ENCODE measurements around the gene TMBIM1.

TMBIM1 gene

DNA sequence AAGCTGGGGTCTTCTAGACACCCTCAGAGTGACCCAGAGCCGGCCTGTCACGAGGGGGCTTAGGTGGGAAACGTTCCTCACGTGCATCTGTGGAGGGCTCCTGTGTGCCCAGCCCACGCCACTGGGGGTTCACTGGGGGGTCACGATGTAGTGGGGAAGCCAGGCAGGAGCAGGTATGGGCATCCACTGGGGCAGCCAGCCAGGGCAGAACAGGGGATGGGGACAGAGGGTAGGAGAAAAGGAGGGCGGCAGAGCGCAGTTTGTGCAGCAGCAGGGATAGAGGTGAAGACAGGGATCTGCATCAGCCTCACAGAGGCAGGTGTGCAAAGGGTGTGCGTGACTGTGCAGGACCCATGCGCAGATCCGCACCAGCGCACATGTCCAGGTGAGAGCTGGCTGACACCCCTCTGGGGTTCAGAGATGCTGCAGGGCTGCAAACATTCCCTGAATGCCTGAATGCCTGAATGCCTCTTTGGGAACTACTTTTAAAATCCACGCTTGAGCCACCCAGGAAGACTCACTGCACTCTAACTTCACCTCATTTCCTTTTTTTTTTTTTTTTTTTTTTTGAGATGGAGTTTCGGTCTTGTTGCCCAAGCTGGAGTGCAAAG lies 11.9 kb downstream of the TMBIM1 start:
- DNase-seq, result no peak
- no peak overlapping the region for H3K14ac ChIP-seq (ENCODE audit: low read length in 2 of 2)
- H3K18ac ChIP-seq (ENCODE audit: low read depth in 1 of 2, low read length in 2 of 2), result no peak overlapping the region
- 95% methylated on average over 13 of the region's 14 CpGs for WGBS
- H3K9ac ChIP-seq (ENCODE audit: low read length), result no peak overlapping the region
- no peak overlapping the region for H2BK5ac ChIP-seq (ENCODE audit: low read depth, low read length, poor library complexity, severe bottlenecking)
- H3K4ac ChIP-seq (ENCODE audit: low read depth in 1 of 2, low read length in 2 of 2), result no peak overlapping the region
- H3K4me3 ChIP-seq (ENCODE audit: insufficient read depth in 1 of 2, low read depth in 1 of 2, low read length in 2 of 2), result no peak overlapping the region
- no peak overlapping the region for H2AFZ ChIP-seq (ENCODE audit: low read depth, low read length)
- no peaks in the 10 kb centered on the region for H3K27me3 ChIP-seq (ENCODE audit: control insufficient read depth in 1 of 2, insufficient read depth in 1 of 2, low read length in 2 of 2)
- H3K9me3 ChIP-seq (ENCODE audit: control insufficient read depth, low read length), result no peaks in the 10 kb centered on the region
- H2BK120ac ChIP-seq (ENCODE audit: low read depth, low read length), result no peak overlapping the region
- peaks cover 34% of the 10 kb centered on the region for H3K4me1 ChIP-seq (ENCODE audit: control insufficient read depth, insufficient read depth, low read depth, low read length)
- H4K91ac ChIP-seq (ENCODE audit: low read length), result no peak overlapping the region
- peaks cover 54% of the 10 kb centered on the region for H3K79me1 ChIP-seq (replicated peaks; ENCODE audit: low read length, poor library complexity, severe bottlenecking)
- no peak overlapping the region for H3K4me2 ChIP-seq (ENCODE audit: low read length, poor library complexity, severe bottlenecking)
- H4K8ac ChIP-seq (ENCODE audit: low read length), result no peak overlapping the region
- no peak overlapping the region for H2BK12ac ChIP-seq (ENCODE audit: low read length in 2 of 2)
- H2AK5ac ChIP-seq (ENCODE audit: low read length, severe bottlenecking), result no peak overlapping the region
- H3K27ac ChIP-seq (ENCODE audit: low read length, poor library complexity, severe bottlenecking), result no peak overlapping the region
- no peak overlapping the region for H3K23ac ChIP-seq (ENCODE audit: low read length in 2 of 2)
- H3K36me3 ChIP-seq (ENCODE audit: control insufficient read depth in 1 of 2, insufficient read depth in 2 of 2, low read depth in 1 of 2, low read length in 2 of 2), result peaks cover 63 to 73% of the 10 kb centered on the region in 2 experiments
- H2BK15ac ChIP-seq (ENCODE audit: low read depth, poor library complexity, severe bottlenecking), result no peak overlapping the region

DNA sequence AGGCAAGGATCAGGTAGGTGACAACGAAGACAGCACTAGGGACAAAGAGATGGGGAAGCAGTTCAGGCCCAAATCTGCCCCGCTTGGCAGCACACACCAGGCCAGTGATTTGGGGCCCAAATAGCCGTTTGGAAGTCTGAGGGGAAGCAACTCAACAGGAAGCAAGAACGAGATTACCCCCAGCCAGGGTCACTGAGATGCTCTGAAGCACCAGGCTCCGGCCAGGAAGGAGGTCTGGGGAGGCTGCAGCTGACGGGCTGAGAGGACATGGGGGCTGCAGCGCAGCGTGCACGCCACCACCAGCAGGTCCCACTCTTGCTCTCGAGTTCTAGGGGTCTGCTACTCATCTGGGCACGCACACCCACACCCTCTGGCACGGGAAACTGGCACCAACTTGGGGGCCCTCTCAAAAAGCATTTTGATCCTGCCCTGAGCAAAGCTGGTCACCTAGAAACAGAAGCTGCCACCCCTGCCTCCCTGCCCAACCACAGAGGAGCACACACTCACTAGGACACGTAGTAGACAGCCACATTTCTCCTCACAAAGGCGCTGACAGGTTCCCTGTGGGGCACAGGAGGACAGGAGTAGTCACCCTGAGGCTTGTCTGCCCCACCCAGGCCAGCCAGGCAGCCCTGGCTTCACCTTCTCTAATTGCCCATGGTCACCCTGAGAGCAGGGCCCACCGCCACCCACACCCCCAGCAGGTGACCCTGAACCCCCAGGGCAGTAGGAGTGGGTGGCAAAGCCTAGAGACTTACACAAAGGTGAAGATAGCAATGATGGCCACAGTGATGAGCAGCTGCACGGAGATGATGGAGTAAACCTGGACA lies 13.6 kb downstream of the TMBIM1 start:
- H3K4me3 ChIP-seq (ENCODE audit: insufficient read depth in 1 of 2, low read depth in 1 of 2, low read length in 2 of 2), result no peak overlapping the region
- no peak overlapping the region for H3K18ac ChIP-seq (ENCODE audit: low read depth in 1 of 2, low read length in 2 of 2)
- H2BK12ac ChIP-seq (ENCODE audit: low read length in 2 of 2), result no peak overlapping the region
- no peak overlapping the region for H2BK120ac ChIP-seq (ENCODE audit: low read depth, low read length)
- no peak overlapping the region for H3K14ac ChIP-seq (ENCODE audit: low read length in 2 of 2)
- H4K8ac ChIP-seq (ENCODE audit: low read length), result no peak overlapping the region
- no peak overlapping the region for H2AFZ ChIP-seq (ENCODE audit: low read depth, low read length)
- H2BK15ac ChIP-seq (ENCODE audit: low read depth, poor library complexity, severe bottlenecking), result no peak overlapping the region
- no peaks in the 10 kb centered on the region for H3K9me3 ChIP-seq (ENCODE audit: control insufficient read depth, low read length)
- H3K4me2 ChIP-seq (ENCODE audit: low read length, poor library complexity, severe bottlenecking), result no peak overlapping the region
- no peak overlapping the region for H2BK5ac ChIP-seq (ENCODE audit: low read depth, low read length, poor library complexity, severe bottlenecking)
- no peak overlapping the region for H3K23ac ChIP-seq (ENCODE audit: low read length in 2 of 2)
- H4K91ac ChIP-seq (ENCODE audit: low read length), result no peak overlapping the region
- DNase-seq, result no peak
- peaks cover 59% of the 10 kb centered on the region for H3K79me1 ChIP-seq (replicated peaks; ENCODE audit: low read length, poor library complexity, severe bottlenecking)
- 93% methylated on average over 16 of the region's 16 CpGs for WGBS
- no peak overlapping the region for H3K27ac ChIP-seq (ENCODE audit: low read length, poor library complexity, severe bottlenecking)
- H2AK5ac ChIP-seq (ENCODE audit: low read length, severe bottlenecking), result no peak overlapping the region
- H3K27me3 ChIP-seq (ENCODE audit: control insufficient read depth in 1 of 2, insufficient read depth in 1 of 2, low read length in 2 of 2), result no peaks in the 10 kb centered on the region
- peaks cover 79 to 86% of the 10 kb centered on the region in 2 experiments for H3K36me3 ChIP-seq (ENCODE audit: control insufficient read depth in 1 of 2, insufficient read depth in 2 of 2, low read depth in 1 of 2, low read length in 2 of 2)
- peaks cover 25% of the 10 kb centered on the region for H3K4me1 ChIP-seq (ENCODE audit: control insufficient read depth, insufficient read depth, low read depth, low read length)
- H3K9ac ChIP-seq (ENCODE audit: low read length), result no peak overlapping the region
- no peak overlapping the region for H3K4ac ChIP-seq (ENCODE audit: low read depth in 1 of 2, low read length in 2 of 2)

DNA sequence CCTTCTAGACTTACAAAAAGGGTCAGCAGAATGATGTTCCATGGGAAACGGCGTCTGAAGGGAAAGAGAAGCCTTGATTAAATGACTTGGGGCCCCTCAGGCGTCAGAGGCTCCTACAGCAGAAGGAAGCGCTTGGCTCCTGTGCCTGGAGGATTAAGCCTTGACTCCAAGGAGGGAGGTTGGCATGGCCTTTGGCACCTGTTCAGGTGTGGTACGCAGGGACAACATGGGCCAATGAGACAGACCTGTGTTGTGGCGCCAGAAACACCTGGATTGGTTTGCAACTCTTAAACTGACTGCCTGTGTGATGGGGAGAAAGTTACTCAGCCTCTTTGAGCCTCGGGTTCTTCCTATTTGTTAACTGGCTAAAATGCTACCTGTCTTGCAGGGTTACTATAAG lies 14.4 kb downstream of the TMBIM1 start:
- Histone ChIP-seq H3K27ac (ENCODE audit: low read length, poor library complexity, severe bottlenecking) (no peak overlapping the region), H3K27me3 (ENCODE audit: control insufficient read depth in 1 of 2, insufficient read depth in 1 of 2, low read length in 2 of 2) (no peaks in the 10 kb centered on the region), H3K9ac (ENCODE audit: low read length) (peak overlapping the region; percentile 19), H2BK15ac (ENCODE audit: low read depth, poor library complexity, severe bottlenecking) (no peak overlapping the region), H4K91ac (ENCODE audit: low read length) (no peak overlapping the region), H4K8ac (ENCODE audit: low read length) (no peak overlapping the region), H3K4me2 (ENCODE audit: low read length, poor library complexity, severe bottlenecking) (no peak overlapping the region), H2BK5ac (ENCODE audit: low read depth, low read length, poor library complexity, severe bottlenecking) (no peak overlapping the region), H2AFZ (ENCODE audit: low read depth, low read length) (no peak overlapping the region), H3K4me3 (ENCODE audit: insufficient read depth in 1 of 2, low read depth in 1 of 2, low read length in 2 of 2) (no peak overlapping the region), H3K9me3 (ENCODE audit: control insufficient read depth, low read length) (no peaks in the 10 kb centered on the region), H3K4me1 (ENCODE audit: control insufficient read depth, insufficient read depth, low read depth, low read length) (peaks cover 21% of the 10 kb centered on the region), H3K79me1 (replicated peaks; ENCODE audit: low read length, poor library complexity, severe bottlenecking) (peaks cover 58% of the 10 kb centered on the region), H3K14ac (ENCODE audit: low read length in 2 of 2) (no peak overlapping the region), H3K18ac (ENCODE audit: low read depth in 1 of 2, low read length in 2 of 2) (no peak overlapping the region), H2BK120ac (ENCODE audit: low read depth, low read length) (no peak overlapping the region), H2AK5ac (ENCODE audit: low read length, severe bottlenecking) (no peak overlapping the region), H3K36me3 (ENCODE audit: control insufficient read depth in 1 of 2, insufficient read depth in 2 of 2, low read depth in 1 of 2, low read length in 2 of 2) (peaks cover 81 to 86% of the 10 kb centered on the region in 2 experiments), H3K4ac (ENCODE audit: low read depth in 1 of 2, low read length in 2 of 2) (no peak overlapping the region), H3K23ac (ENCODE audit: low read length in 2 of 2) (no peak overlapping the region), H2BK12ac (ENCODE audit: low read length in 2 of 2) (no peak overlapping the region)
- 81% methylated on average over 7 of the region's 7 CpGs for WGBS
- DNase-seq, result no peak

- H4K91ac ChIP-seq (ENCODE audit: low read length), result no peak overlapping the region
- no peak for DNase-seq
- H3K18ac ChIP-seq (ENCODE audit: low read depth in 1 of 2, low read length in 2 of 2), result no peak overlapping the region
- peaks cover 60% of the 10 kb centered on the region for H3K79me1 ChIP-seq (replicated peaks; ENCODE audit: low read length, poor library complexity, severe bottlenecking)
- no peak overlapping the region for H3K27ac ChIP-seq (ENCODE audit: low read length, poor library complexity, severe bottlenecking)
- H2BK12ac ChIP-seq (ENCODE audit: low read length in 2 of 2), result no peak overlapping the region
- H3K23ac ChIP-seq (ENCODE audit: low read length in 2 of 2), result no peak overlapping the region
- no peak overlapping the region for H4K8ac ChIP-seq (ENCODE audit: low read length)
- H2AFZ ChIP-seq (ENCODE audit: low read depth, low read length), result no peak overlapping the region
- H3K4me2 ChIP-seq (ENCODE audit: low read length, poor library complexity, severe bottlenecking), result no peak overlapping the region
- no peak overlapping the region for H2BK15ac ChIP-seq (ENCODE audit: low read depth, poor library complexity, severe bottlenecking)
- peaks cover 20% of the 10 kb centered on the region for H3K4me1 ChIP-seq (ENCODE audit: control insufficient read depth, insufficient read depth, low read depth, low read length)
- no peak overlapping the region for H2BK5ac ChIP-seq (ENCODE audit: low read depth, low read length, poor library complexity, severe bottlenecking)
- no peak overlapping the region for H3K4ac ChIP-seq (ENCODE audit: low read depth in 1 of 2, low read length in 2 of 2)
- peaks cover 81 to 86% of the 10 kb centered on the region in 2 experiments for H3K36me3 ChIP-seq (ENCODE audit: control insufficient read depth in 1 of 2, insufficient read depth in 2 of 2, low read depth in 1 of 2, low read length in 2 of 2)
- no peaks in the 10 kb centered on the region for H3K9me3 ChIP-seq (ENCODE audit: control insufficient read depth, low read length)
- peak overlapping the region; percentile 19 for H3K9ac ChIP-seq (ENCODE audit: low read length)
- H2BK120ac ChIP-seq (ENCODE audit: low read depth, low read length), result no peak overlapping the region
- 92% methylated on average over 10 of the region's 12 CpGs for WGBS
- H3K27me3 ChIP-seq (ENCODE audit: control insufficient read depth in 1 of 2, insufficient read depth in 1 of 2, low read length in 2 of 2), result no peaks in the 10 kb centered on the region
- H3K4me3 ChIP-seq (ENCODE audit: insufficient read depth in 1 of 2, low read depth in 1 of 2, low read length in 2 of 2), result no peak overlapping the region
- H2AK5ac ChIP-seq (ENCODE audit: low read length, severe bottlenecking), result no peak overlapping the region
- H3K14ac ChIP-seq (ENCODE audit: low read length in 2 of 2), result no peak overlapping the region
These were observed 15.1 kb downstream of the TMBIM1 start for GRCh38 chr2:218276986-218277755.

Data from mesenchymal stem cell (in vitro differentiated cells and primary cell).